Mesendoderm (in vitro differentiated cells): ENCODE data around the gene NEDD4.
A peak's percentile ranks its signal among the peaks of the same experiment; 100 is the strongest.

ENCODE experiments used
- DNase-seq: peaks from one replicate; pipeline ENCODE4 v3.0.0; 2013
- H2AK5ac ChIP-seq: 2 replicates; pipeline ENCODE4 v1.6.1; 2013; ENCODE audit warnings: low read length, inconsistent platforms
- H2BK120ac ChIP-seq: 2 replicates; pipeline ENCODE4 v1.6.1; 2013; ENCODE audit warnings: low read depth, mild to moderate bottlenecking, low read length, moderate library complexity, mixed read lengths
- H2BK15ac ChIP-seq: replicated peaks from 2 replicates; pipeline ENCODE4 v1.6.1; 2013; ENCODE audit warnings: low read depth, mild to moderate bottlenecking, moderate library complexity
- H2BK5ac ChIP-seq: 2 replicates; pipeline ENCODE4 v1.6.1; 2013; ENCODE audit warnings: low read length, inconsistent platforms
- H3K18ac ChIP-seq: 2 replicates; pipeline ENCODE4 v1.6.1; 2013; ENCODE audit warnings: mild to moderate bottlenecking, low read length, mixed read lengths
- H3K23ac ChIP-seq: one replicate; pipeline ENCODE4 v1.6.1; 2013; ENCODE audit warnings: low read length
- H3K27ac ChIP-seq: 2 replicates; pipeline ENCODE4 v1.5.1; 2013; ENCODE audit warnings: low read depth, mild to moderate bottlenecking, inconsistent platforms, low read length, moderate library complexity
- H3K27me3 ChIP-seq: 2 replicates; pipeline ENCODE4 v1.6.1; 2013; ENCODE audit warnings: low read length, control low read depth, mild to moderate bottlenecking, inconsistent platforms; ENCODE audit not compliant: insufficient read depth, poor library complexity
- H3K36me3 ChIP-seq: 2 replicates; pipeline ENCODE4 v1.6.1; 2013; ENCODE audit warnings: low read length, inconsistent platforms; ENCODE audit not compliant: control insufficient read depth, insufficient read depth
- H3K4ac ChIP-seq: one replicate; pipeline ENCODE4 v1.6.1; 2013; ENCODE audit warnings: low read depth, mild to moderate bottlenecking, low read length, moderate library complexity
- H3K4me1 ChIP-seq: 2 replicates; pipeline ENCODE4 v1.6.1; 2013; ENCODE audit warnings: low read depth, low read length, inconsistent platforms; ENCODE audit not compliant: control insufficient read depth
- H3K4me2 ChIP-seq: 2 replicates; pipeline ENCODE4 v1.6.1; 2013; ENCODE audit warnings: low read length
- H3K4me3 ChIP-seq: 2 replicates; pipeline ENCODE4 v1.5.1; 2013; ENCODE audit warnings: mild to moderate bottlenecking, low read length
- H3K56ac ChIP-seq: one replicate; pipeline ENCODE4 v1.6.1; 2013; ENCODE audit warnings: low read length
- H3K79me1 ChIP-seq: 2 replicates; pipeline ENCODE4 v1.6.1; 2013; ENCODE audit warnings: low read length, inconsistent platforms
- H3K79me2 ChIP-seq: 2 replicates; pipeline ENCODE4 v1.6.1; 2013; ENCODE audit warnings: mild to moderate bottlenecking, low read length; ENCODE audit not compliant: control insufficient read depth, insufficient read depth
- H3K9ac ChIP-seq: 2 replicates; pipeline ENCODE4 v1.6.1; 2013; ENCODE audit warnings: low read length, inconsistent platforms
- H4K5ac ChIP-seq: one replicate; pipeline ENCODE4 v1.6.1; 2013; ENCODE audit warnings: low read length
- H4K8ac ChIP-seq: one replicate; pipeline ENCODE4 v1.6.1; 2013; ENCODE audit warnings: low read depth, mild to moderate bottlenecking, control low read depth, low read length, moderate library complexity
- WGBS: extraction: QIAGEN DNeasy Blood & Tissue Kit; methylation state at CpG from one replicate; pipeline ENCODE4 v1.1.7; 2013; ENCODE audit warnings: low lambda C conversion rate, missing lambda C conversion rate; ENCODE audit not compliant: insufficient coverage; ENCODE audit errors: extremely low coverage; 5-methylcytosine and 5-hydroxymethylcytosine counted together

NEDD4 gene

DNA sequence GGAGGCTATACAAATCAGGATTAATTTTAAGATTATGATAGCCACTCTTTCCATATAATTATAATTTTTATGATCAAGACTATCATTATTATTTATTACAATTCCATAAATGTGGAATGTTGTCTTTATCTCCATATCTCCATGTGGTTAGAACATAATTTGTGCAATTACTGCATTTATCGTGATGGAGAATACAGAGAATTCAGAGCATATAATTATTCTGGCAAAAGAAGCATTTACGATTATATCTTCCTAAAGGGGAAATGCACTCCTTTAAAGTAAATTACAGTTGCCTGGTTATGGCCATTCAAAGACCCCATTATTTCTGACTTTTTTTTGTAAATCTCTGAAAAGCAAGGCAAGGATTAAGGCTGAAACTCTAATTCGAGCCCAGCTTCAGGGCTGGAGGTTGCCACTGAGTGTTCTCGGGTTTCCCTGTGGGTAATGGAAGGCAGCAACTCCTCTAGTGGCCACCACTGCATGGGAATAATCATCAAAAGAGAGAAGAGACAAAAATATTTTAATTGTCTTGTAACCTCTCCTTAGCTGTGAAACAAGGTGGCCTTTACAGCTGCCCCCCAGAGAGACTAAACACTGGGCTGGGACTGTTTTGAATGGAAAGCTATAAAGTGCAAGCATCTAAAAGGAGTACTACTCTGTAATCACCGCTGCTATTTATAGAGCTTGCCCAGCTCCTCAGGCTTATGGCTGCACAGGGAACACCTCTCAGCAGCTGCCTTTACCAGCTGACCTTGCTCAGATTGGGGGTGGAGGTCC, 190.6 kb downstream of the NEDD4 start:
- Histone ChIP-seq H3K4me3 (no peak overlapping the region), H2AK5ac (no peak overlapping the region), H3K27me3 (no peaks in the 10 kb centered on the region), H3K56ac (no peak overlapping the region), H4K5ac (no peak overlapping the region), H3K23ac (no peak overlapping the region), H2BK15ac (no peak overlapping the region), H3K79me2 (no peaks in the 10 kb centered on the region), H3K27ac (no peak overlapping the region), H3K36me3 (no peaks in the 10 kb centered on the region), H3K9ac (no peak overlapping the region), H3K4me2 (no peak overlapping the region), H2BK5ac (no peak overlapping the region), H3K4me1 (no peaks in the 10 kb centered on the region), H2BK120ac (no peak overlapping the region), H4K8ac (no peak overlapping the region), H3K4ac (no peak overlapping the region), H3K79me1 (no peaks in the 10 kb centered on the region), H3K18ac (no peak overlapping the region)
- no peak for DNase-seq
- no CpG with 5 or more reads among the region's 5 CpGs for WGBS

DNA sequence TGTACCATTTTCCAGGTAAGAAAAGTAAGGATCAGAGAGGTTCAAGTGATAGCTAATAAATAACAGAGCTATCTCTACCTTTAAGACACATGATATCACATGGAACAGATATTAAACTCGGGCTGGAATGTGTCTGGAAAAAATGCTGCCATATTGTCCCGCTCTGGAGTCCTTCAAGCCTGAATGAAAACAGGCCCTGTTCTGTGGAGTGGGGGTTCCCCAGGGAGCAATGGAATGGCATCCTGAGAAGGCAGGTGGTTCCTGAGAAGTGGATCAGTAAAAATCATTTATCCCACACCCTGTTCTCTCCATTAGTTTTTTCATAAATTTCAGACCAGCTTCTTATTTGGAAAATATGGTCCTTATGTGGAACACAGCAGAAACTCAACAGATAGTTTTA, 193.2 kb downstream of the NEDD4 start:
- H3K56ac ChIP-seq: peak overlapping the region; percentile 27
- no peak overlapping the region for H3K27ac ChIP-seq
- H2BK5ac ChIP-seq: no peak overlapping the region
- no peak overlapping the region for H3K9ac ChIP-seq
- no peaks in the 10 kb centered on the region for H3K79me2 ChIP-seq
- H3K27me3 ChIP-seq: no peaks in the 10 kb centered on the region
- H3K23ac ChIP-seq: no peak overlapping the region
- peak overlapping the region; percentile 85 for H3K18ac ChIP-seq
- no peaks in the 10 kb centered on the region for H3K79me1 ChIP-seq
- no peak for DNase-seq
- no peak overlapping the region for H2AK5ac ChIP-seq
- no peak overlapping the region for H4K5ac ChIP-seq
- no peak overlapping the region for H3K4me3 ChIP-seq
- no peaks in the 10 kb centered on the region for H3K36me3 ChIP-seq
- H3K4ac ChIP-seq: no peak overlapping the region
- H2BK120ac ChIP-seq: no peak overlapping the region
- H2BK15ac ChIP-seq: peak overlapping the region; percentile 64
- H3K4me2 ChIP-seq: no peak overlapping the region
- no CpG with 5 or more reads among the region's 2 CpGs for WGBS
- H3K4me1 ChIP-seq: no peaks in the 10 kb centered on the region
- peak overlapping the region; percentile 30 for H4K8ac ChIP-seq

DNA sequence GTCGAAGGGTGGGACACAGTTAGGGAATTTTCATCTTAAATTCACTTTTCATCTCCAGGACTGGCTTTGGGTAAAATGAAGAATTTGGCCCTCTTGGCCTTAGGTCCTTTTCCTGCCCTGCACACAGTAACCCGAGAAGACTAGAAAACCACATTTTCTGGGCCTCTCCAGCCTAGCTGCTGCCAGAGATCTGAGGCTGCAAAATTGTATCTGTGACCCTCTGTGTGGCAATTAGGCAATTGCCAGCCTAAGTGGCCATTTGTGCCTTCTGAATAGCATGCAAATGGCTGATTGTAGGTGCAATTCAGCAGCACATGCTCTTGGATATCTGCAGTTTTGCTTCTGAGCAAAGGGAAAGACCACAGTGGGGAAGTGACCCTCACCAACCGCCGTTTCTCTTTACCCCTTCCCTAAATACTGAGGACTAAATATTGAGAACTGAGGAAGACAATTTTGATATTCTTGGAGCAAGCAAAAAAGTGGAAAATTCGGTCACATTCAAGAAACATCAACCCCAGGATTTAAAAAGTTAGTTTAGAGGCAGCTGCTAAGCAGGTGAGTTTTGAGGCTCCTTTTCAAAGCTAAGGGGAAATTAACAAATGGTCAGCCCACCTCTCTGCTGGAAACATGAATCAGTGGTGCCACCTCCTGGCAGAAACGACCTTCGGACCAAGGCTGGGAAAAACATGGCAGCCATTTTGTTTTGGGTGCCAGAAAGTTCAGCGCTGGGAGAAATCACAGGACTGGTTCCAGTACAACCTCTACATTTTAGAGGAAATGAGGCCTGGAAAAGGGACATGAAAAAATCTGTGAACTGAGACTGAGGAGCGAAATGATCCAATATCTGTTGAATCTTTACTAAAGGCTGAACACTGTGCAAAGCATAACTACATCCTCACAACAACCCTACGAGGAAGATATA, 193.9 kb downstream of the NEDD4 start:
- H3K4me3 ChIP-seq: no peak overlapping the region
- H3K4me2 ChIP-seq: no peak overlapping the region
- no peak overlapping the region for H2BK5ac ChIP-seq
- H3K36me3 ChIP-seq: no peaks in the 10 kb centered on the region
- H2BK15ac ChIP-seq: peak overlapping the region; percentile 80
- peak overlapping the region; percentile 23 for H2BK120ac ChIP-seq
- H3K4ac ChIP-seq: no peak overlapping the region
- no peaks in the 10 kb centered on the region for H3K4me1 ChIP-seq
- H3K27me3 ChIP-seq: no peaks in the 10 kb centered on the region
- peak overlapping the region; percentile 3 for H3K27ac ChIP-seq
- peak overlapping the region; percentile 39 for H3K56ac ChIP-seq
- no peak overlapping the region for H2AK5ac ChIP-seq
- WGBS: no CpG with 5 or more reads among the region's 10 CpGs
- peak overlapping the region; percentile 30 for H4K8ac ChIP-seq
- no peak overlapping the region for H3K9ac ChIP-seq
- peak; percentile 85 for DNase-seq
- peak overlapping the region; percentile 85 for H3K18ac ChIP-seq
- H3K79me2 ChIP-seq: no peaks in the 10 kb centered on the region
- H4K5ac ChIP-seq: no peak overlapping the region
- H3K79me1 ChIP-seq: no peaks in the 10 kb centered on the region
- no peak overlapping the region for H3K23ac ChIP-seq

DNA sequence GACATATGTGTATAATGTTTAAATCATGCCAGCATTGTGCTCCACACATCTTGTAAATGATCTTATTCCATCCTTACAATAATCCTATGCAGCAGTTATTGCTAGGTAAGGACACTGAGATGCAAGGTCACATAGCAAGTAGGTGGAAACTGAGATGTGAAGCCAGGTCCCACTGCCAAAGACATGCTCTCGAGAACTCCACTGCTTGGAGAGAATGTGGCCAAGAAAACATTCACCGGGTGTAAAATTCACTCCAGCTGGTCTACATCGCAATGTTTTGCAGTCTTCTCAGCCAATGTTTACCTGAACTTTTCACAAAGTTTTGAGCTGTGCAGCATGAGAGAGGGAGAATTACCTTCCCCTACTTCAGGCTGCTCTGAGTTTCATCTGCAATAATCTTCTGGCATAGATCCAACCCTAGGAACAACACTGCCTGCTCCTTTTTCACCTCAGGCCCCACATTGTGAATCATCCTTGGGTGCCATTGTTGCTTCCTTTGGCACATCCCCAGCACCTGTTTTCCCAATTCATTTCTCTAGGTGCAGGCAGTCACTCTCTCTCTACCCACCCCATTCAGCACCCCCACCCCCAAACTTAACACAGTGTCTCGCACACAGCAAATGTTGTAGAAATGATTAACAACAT, 197.0 kb downstream of the NEDD4 start:
- no peak overlapping the region for H4K5ac ChIP-seq
- H3K4me3 ChIP-seq: no peak overlapping the region
- no peak overlapping the region for H3K23ac ChIP-seq
- H3K27ac ChIP-seq: no peak overlapping the region
- no peak for DNase-seq
- H3K36me3 ChIP-seq: no peaks in the 10 kb centered on the region
- peak overlapping the region; percentile 34 for H3K56ac ChIP-seq
- no peak overlapping the region for H2BK15ac ChIP-seq
- no peaks in the 10 kb centered on the region for H3K79me1 ChIP-seq
- no peaks in the 10 kb centered on the region for H3K79me2 ChIP-seq
- H2BK120ac ChIP-seq: no peak overlapping the region
- H3K4me2 ChIP-seq: no peak overlapping the region
- H3K9ac ChIP-seq: no peak overlapping the region
- no peaks in the 10 kb centered on the region for H3K27me3 ChIP-seq
- H4K8ac ChIP-seq: no peak overlapping the region
- no CpG with 5 or more reads among the region's 4 CpGs for WGBS
- peak overlapping the region; percentile 82 for H2AK5ac ChIP-seq
- H2BK5ac ChIP-seq: no peak overlapping the region
- no peak overlapping the region for H3K18ac ChIP-seq
- H3K4ac ChIP-seq: no peak overlapping the region
- H3K4me1 ChIP-seq: peaks cover 7% of the 10 kb centered on the region

DNA sequence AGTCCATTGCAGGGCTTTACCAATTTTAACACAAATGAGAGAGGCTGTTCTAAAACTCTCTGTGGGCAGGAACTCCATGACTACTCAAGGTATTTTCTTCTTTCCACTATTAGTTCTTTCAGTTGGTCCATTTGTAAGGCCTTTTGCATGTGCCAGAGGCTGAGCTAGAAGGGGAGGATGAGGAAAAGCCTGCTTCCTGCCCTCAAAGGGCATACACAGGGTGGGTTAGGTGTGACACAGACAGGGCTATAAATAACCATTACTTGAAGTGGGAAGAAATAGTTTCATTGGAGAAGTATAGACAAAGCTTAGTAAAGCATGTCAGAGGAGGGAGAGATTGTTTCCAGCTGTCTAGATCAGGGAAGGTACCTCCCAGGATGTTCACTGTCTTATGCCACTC, 198.4 kb downstream of the NEDD4 start:
- no peaks in the 10 kb centered on the region for H3K79me2 ChIP-seq
- H2AK5ac ChIP-seq: no peak overlapping the region
- no peaks in the 10 kb centered on the region for H3K27me3 ChIP-seq
- H2BK120ac ChIP-seq: no peak overlapping the region
- no peak overlapping the region for H3K9ac ChIP-seq
- no peak overlapping the region for H3K27ac ChIP-seq
- no peak overlapping the region for H3K4me3 ChIP-seq
- H3K79me1 ChIP-seq: no peaks in the 10 kb centered on the region
- no peak overlapping the region for H2BK15ac ChIP-seq
- no peak overlapping the region for H2BK5ac ChIP-seq
- no peak overlapping the region for H3K56ac ChIP-seq
- H4K8ac ChIP-seq: no peak overlapping the region
- H3K36me3 ChIP-seq: no peaks in the 10 kb centered on the region
- DNase-seq: no peak
- no peak overlapping the region for H3K4ac ChIP-seq
- no peak overlapping the region for H3K18ac ChIP-seq
- H4K5ac ChIP-seq: no peak overlapping the region
- H3K4me1 ChIP-seq: peaks cover 9% of the 10 kb centered on the region
- no peak overlapping the region for H3K4me2 ChIP-seq
- no peak overlapping the region for H3K23ac ChIP-seq
